ENCODE results near the gene FAM50A. TPM values are rescaled to one million over a fixed set of nuclear protein-coding genes. Genes with fewer than 3 reads are reported as not detected.
A peak's percentile ranks its signal among the peaks of the same experiment; 100 is the strongest.

The FAM50A gene
- total RNA-seq, 1 donor from 2014 or later = 88.5 TPM

- DNase-seq (ENCODE audit: low read depth) = no peak
- FAIRE-seq = no peak
- Histone ChIP-seq H3K36me3 (ENCODE audit: control insufficient read depth, insufficient read depth, low read length) (peaks cover 2% of the 10 kb centered on the region), H3K4me3 (ENCODE audit: low read depth, low read length) (peak overlapping the region; percentile 63), H3K27me3 (ENCODE audit: control insufficient read depth, insufficient read depth, low read length) (no peaks in the 10 kb centered on the region)
- no peak for TF ChIP-seq CTCF (IDR thresholded peaks at IDR 0.05; ENCODE audit: insufficient read depth, low read length, severe bottlenecking)
Measured at GRCh38 chrX:154411981-154412340, 32.0 kb upstream of the FAM50A start.

GRCh38 chrX:154412468-154412867 lies 31.5 kb upstream of the FAM50A start:
- no peak for TF ChIP-seq CTCF (IDR thresholded peaks at IDR 0.05; ENCODE audit: insufficient read depth, low read length, severe bottlenecking)
- no peak for DNase-seq (ENCODE audit: low read depth)
- peak overlapping the region; percentile 63 for H3K4me3 ChIP-seq (ENCODE audit: low read depth, low read length)
- H3K36me3 ChIP-seq (ENCODE audit: control insufficient read depth, insufficient read depth, low read length) = peaks cover 2% of the 10 kb centered on the region
- H3K27me3 ChIP-seq (ENCODE audit: control insufficient read depth, insufficient read depth, low read length) = no peaks in the 10 kb centered on the region
- FAIRE-seq = no peak

GRCh38 chrX:154413142-154413541 lies 30.8 kb upstream of the FAM50A start:
- no peak for TF ChIP-seq CTCF (IDR thresholded peaks at IDR 0.05; ENCODE audit: insufficient read depth, low read length, severe bottlenecking)
- no peaks in the 10 kb centered on the region for H3K27me3 ChIP-seq (ENCODE audit: control insufficient read depth, insufficient read depth, low read length)
- peaks cover 2% of the 10 kb centered on the region for H3K36me3 ChIP-seq (ENCODE audit: control insufficient read depth, insufficient read depth, low read length)
- H3K4me3 ChIP-seq (ENCODE audit: low read depth, low read length) = no peak overlapping the region
- FAIRE-seq (no peak), DNase-seq (ENCODE audit: low read depth) (no peak)

- DNase-seq (ENCODE audit: low read depth) (no peak), FAIRE-seq (no peak)
- no peak for TF ChIP-seq CTCF (IDR thresholded peaks at IDR 0.05; ENCODE audit: insufficient read depth, low read length, severe bottlenecking)
Measured at GRCh38 chrX:154417157-154417556, 26.8 kb upstream of the FAM50A start.

GRCh38 chrX:154419189-154419588 lies 24.8 kb upstream of the FAM50A start:
- Histone ChIP-seq H3K4me3 (ENCODE audit: low read depth, low read length) (no peak overlapping the region), H3K27me3 (ENCODE audit: control insufficient read depth, insufficient read depth, low read length) (no peaks in the 10 kb centered on the region), H3K36me3 (ENCODE audit: control insufficient read depth, insufficient read depth, low read length) (peaks cover 1% of the 10 kb centered on the region)
- FAIRE-seq (no peak), DNase-seq (ENCODE audit: low read depth) (no peak)
- no peak for TF ChIP-seq CTCF (IDR thresholded peaks at IDR 0.05; ENCODE audit: insufficient read depth, low read length, severe bottlenecking)

More at GRCh38 chrX:154417157-154417556, 26.8 kb upstream of the FAM50A start:
- H3K27me3 ChIP-seq (ENCODE audit: control insufficient read depth, insufficient read depth, low read length) = no peaks in the 10 kb centered on the region
- no peak overlapping the region for H3K4me3 ChIP-seq (ENCODE audit: low read depth, low read length)
- H3K36me3 ChIP-seq (ENCODE audit: control insufficient read depth, insufficient read depth, low read length) = peaks cover 3% of the 10 kb centered on the region

GRCh38 chrX:154419688-154420401 lies 24.1 kb upstream of the FAM50A start:
- DNase-seq (ENCODE audit: low read depth) (no peak), FAIRE-seq (no peak)

More at GRCh38 chrX:154419688-154420401, 24.1 kb upstream of the FAM50A start:
- peaks cover 1% of the 10 kb centered on the region for H3K36me3 ChIP-seq (ENCODE audit: control insufficient read depth, insufficient read depth, low read length)
- H3K4me3 ChIP-seq (ENCODE audit: low read depth, low read length) = no peak overlapping the region
- no peaks in the 10 kb centered on the region for H3K27me3 ChIP-seq (ENCODE audit: control insufficient read depth, insufficient read depth, low read length)
- TF ChIP-seq CTCF (IDR thresholded peaks at IDR 0.05; ENCODE audit: insufficient read depth, low read length, severe bottlenecking) = no peak

Measured in bronchial epithelial cell (primary cell).